HG03060 (cell line): ENCODE data around the gene TFF1.
A peak's percentile ranks its signal among the peaks of the same experiment; 100 is the strongest.

Experiments
- ATAC-seq: cut with Tn5 transposase; IDR thresholded peaks from one replicate; pipeline ENCODE4 v1.9.1; 2021; ENCODE audit warnings: low read depth, moderate number of reproducible peaks; ENCODE audit not compliant: unreplicated experiment

Gene TFF1

DNA sequence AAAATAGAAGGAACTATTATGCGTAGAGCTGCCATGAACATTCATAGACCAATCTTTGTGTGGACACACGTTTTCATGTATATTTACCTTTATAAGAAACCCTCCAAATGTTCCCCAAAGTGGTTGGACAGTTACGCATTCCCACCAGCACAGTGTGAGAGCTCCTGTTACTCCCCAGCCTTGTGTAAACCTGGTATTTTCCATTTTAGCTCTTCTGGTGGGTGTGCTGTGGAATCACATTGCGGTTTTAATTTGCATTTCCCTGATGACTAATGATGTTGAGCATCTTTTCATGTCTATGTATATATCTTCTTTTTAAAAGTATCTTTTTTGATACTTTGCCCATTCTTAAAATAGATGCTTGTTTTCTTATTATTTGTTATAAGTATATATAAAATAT, 34.2 kb upstream of the TFF1 start:
- ATAC-seq: no peak

GRCh38 chr21:42398436-42399028, 32.2 kb upstream of the TFF1 start:
- no peak for ATAC-seq

GRCh38 chr21:42397746-42398394, 31.5 kb upstream of the TFF1 start:
- no peak for ATAC-seq

- no peak for ATAC-seq
Observed at GRCh38 chr21:42396799-42397745, 30.7 kb upstream of the TFF1 start.

- no peak for ATAC-seq
Observed at GRCh38 chr21:42395905-42396651, 29.7 kb upstream of the TFF1 start, which contains the start of gene TMPRSS3. Gene TMPRSS3, minus strand, starts transcription at chr21:42396052. Its CDS starts 635 bp downstream, at chr21:42395417.

DNA sequence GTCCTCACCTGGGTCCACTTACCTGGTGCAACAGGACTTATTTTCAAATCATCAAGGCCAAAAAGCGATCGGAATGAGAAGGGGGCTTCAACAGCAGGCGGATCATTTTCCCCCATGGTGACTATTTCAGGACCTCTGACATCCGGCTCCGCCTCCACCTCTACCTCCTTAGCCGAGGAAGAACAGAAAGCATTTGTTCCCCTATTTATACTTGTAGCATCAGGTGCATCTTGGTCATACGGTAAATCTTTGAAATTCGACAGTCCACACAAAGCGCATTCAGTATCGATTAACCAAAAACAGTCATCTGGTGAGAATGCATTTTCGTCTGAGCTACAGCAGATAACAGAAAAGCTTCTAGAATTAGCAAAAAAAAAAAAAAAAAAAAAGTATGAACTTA, 29.0 kb upstream of the TFF1 start:
- ATAC-seq: no peak

GRCh38 chr21:42393443-42393950, 27.2 kb upstream of the TFF1 start:
- no peak for ATAC-seq

DNA sequence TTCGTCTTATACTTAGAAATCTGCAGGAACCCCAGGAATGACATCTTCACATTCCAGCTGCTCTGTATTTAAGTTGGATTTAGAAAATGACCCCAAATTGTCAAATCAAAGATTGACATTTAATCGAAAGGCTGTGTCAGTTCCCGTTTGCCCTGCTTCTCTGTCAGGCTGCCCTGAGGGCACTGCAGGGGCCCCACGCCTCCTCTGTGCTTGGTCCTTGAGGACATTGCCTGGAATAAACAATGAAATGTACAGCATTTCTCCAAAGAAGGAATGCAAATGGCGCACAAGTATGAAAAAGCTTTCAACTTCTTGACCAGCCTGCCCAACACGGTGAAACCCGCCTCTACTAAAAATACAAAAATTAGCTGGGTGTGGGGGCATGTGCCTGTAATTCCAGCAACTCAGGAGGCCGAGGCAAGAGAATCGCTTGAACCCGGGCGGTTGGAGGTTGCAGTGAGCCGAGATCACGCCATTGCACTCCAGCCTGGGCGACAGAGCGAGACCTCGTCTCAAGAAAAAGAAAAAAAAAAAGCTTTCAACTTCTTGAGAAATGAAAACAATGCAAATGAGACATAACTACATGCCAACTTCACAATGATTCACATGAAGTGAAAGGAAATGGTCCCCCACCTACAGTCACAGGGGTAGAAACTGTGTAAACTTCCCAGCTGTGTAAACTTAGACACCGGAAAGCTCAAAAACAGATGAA, 26.6 kb upstream of the TFF1 start:
- ATAC-seq: peak; percentile 73

GRCh38 chr21:42391297-42391696, 25.0 kb upstream of the TFF1 start:
- no peak for ATAC-seq

DNA sequence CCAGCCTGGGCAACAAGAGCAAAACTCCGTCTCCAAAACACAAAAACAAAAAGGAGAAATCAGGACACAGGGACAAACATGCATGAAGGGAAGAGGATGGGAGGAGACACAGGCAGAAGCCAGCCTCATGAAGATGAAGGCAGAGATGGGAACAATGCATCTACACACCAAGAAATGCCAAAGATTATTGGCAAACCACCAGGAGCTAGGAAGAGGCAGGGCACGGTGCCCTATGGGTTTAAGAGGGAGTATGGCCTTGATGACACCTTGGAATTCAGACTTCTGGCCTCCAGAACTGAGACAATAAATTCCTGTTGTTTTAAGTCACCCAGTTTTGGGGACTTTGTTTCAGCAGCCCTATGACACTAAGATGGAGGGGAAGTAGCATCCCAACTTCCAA, 24.4 kb upstream of the TFF1 start:
- no peak for ATAC-seq

- ATAC-seq: no peak
Observed at GRCh38 chr21:42390193-42390592, 23.9 kb upstream of the TFF1 start.

DNA sequence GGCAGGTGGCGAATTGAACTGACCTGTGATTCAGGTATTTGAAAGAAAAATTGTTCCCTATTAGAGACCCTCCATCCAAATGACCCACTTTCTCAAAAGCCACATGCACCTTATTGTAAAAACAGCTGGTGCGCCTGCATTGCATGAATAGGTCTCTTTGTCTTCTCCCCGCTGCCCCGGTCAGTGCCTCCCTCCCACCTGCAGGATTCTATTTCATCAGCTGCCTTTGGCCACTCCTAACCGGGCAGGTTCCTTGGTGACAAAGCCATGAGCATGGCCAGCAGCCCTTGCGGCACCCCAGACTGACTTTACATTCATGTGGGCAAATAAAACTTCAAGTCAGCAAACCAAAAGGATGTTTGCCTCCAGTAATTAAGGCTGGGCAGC, 23.1 kb upstream of the TFF1 start:
- no peak for ATAC-seq

- no peak for ATAC-seq
Observed at GRCh38 chr21:42388740-42389448, 22.6 kb upstream of the TFF1 start.

GRCh38 chr21:42387843-42388340, 21.6 kb upstream of the TFF1 start:
- no peak for ATAC-seq

DNA sequence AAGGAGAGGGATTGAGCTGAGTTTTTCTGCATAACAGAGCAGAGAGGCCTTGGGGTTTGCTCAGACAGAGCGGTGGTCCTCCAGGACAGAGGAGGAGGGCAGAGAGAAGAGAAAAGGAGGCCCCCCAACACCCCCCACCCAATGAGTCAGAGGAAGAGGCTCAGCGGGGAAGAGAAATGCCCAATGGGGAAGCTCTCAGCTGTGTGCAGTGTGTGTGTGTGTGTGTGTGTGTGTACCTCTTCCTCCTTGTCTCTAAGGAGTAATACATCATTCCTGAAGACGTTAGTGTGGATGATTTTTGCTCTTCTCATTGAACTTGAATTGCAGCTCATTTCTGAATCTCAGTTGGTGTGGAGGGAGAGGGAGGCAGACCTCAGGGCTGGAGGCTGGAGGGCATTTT, 20.8 kb upstream of the TFF1 start:
- ATAC-seq: no peak

GRCh38 chr21:42386034-42386591, 19.8 kb upstream of the TFF1 start:
- ATAC-seq: no peak

- ATAC-seq: no peak
Observed at GRCh38 chr21:42385619-42386018, 19.3 kb upstream of the TFF1 start.

- no peak for ATAC-seq
Observed at GRCh38 chr21:42384989-42385388, 18.7 kb upstream of the TFF1 start.
